HG02884 (cell line): Measurements from ENCODE around the gene ABHD2.
"Not testable (repeated sequence)": the region's sequence is repeated elsewhere in the genome, so short reads cannot be mapped to it uniquely, and the experiment has no call there.

Source experiments
- ATAC-seq: cut with Tn5 transposase; IDR thresholded peaks from one replicate; pipeline ENCODE4 v1.9.1; 2021; ENCODE audit warnings: mild to moderate bottlenecking, moderate library complexity; ENCODE audit not compliant: unreplicated experiment

The ABHD2 gene

GRCh38 chr15:89136818-89137772 is 48.8 kb downstream of the ABHD2 start:
- ATAC-seq = no peak

DNA sequence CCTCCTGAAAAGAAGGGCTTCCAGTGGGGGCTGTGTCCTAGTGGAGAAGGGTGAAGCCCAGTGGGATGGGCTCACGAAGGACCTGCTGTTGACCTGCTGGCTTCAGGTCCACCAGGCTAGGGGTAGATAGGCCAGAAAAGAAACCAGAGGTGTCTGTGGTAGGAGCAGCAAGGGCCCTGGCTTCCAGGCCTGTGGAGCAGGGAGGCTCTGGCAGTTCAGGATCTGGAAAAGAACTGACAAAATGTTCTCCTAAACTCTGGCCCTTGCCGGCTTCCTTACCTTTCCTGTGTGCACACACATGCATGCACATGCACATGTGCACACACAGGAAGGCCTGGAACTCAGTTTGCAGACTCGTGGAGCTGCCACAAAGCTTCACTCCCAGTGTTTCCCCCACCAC is 49.7 kb downstream of the ABHD2 start:
- no peak for ATAC-seq

- ATAC-seq = no peak
These were observed 50.9 kb downstream of the ABHD2 start for GRCh38 chr15:89138999-89139612.

DNA sequence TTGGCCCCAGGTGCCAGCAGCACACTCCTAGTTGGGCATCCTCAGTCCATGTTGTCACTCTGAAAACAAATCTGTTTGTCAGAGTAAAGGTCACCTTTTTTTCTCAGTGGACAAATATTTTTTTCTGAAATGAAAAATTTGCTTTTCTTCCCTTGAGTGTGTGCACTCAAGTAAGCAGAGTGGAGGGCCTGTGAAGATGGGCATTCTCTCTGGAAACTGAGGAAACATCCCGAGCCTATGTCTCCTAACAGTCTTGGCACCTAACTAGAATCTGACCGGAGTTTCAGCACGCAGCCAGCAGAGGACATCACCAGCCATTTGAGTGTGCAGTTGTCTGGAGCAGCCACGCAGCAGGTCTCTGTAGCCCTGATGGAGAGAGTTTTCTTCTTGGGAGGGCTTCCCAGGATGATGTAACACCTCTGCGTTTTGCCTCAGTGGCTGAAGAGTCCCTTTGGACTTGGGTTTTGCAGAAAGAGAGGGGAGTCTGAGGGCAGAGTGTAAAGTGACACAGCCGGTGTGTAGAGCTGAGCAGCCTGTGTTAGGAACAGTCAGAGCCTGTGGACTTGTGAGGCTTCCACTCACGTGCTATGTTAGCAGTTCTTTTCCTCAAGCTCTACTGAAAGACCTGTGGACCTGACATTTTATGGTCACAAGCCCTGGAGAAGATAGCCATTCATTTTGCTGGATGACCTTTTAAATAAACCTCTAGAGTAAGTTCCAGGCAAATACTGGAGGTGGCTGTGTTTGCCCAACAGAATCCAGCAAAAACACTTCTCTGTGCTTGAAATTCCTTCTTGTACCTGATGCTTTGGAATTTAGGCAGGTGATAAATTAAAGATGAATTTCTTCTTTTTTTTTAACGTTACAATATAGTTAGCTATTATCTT is 51.6 kb downstream of the ABHD2 start:
- ATAC-seq = no peak

DNA sequence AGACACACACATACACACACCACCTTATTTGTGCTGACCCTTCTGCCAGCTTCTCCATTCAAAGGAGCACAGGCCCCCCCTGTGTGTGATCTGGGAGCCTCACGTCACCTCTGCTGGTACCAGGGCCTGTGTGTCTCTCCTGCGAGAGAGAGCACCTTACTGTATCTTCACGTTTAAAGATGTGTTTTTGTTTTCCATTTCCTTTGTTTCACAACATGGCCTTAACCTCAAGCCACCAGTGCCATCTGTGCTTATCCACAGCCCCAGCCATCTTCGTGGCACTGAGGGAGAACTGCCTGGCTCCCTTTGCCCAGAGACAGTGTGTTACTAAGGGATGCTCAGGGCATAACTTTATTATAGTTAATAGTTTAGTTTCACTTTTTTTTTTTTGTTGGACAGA is 52.3 kb downstream of the ABHD2 start:
- no peak for ATAC-seq

DNA sequence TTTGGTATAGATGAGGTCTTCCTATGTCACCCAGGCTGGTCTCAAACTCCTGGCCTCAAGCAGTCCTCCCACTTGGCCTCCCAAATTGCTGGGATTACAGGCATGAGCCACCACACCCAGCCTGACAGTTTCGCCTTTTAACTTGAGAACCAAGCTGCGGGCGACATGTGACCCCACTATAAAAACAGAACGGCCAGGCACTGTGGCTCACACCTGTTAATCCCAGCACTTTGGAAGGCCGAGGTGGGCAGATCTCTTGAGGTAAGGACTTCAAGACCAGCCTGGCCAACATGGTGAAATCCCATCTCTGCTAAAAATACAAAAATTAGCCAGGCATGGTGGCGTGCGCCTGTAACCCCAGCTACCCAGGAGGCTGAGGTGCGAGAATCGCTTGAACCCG is 52.9 kb downstream of the ABHD2 start:
- not testable (repeated sequence) for ATAC-seq

GRCh38 chr15:89141885-89142284 is 53.6 kb downstream of the ABHD2 start:
- ATAC-seq = no peak

DNA sequence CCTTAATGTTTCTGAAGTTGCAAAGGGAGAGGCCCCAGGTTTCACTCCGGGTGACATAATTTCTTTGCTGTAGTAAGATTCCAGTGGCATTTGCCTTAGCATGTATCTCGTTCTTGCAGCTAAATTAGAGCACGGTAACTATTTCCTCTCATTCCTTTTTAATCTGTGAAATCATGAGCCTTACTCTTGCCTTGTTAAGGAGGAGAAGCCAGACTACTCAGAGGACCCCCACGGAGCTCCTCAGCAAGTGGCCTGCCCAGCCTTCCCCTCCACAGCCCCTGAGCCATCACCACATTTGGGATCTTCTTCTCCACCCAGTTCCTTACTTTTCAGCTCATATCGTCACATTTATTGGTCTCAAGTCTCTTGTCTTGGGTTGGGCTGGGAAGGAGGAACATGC is 54.2 kb downstream of the ABHD2 start:
- ATAC-seq = no peak

- ATAC-seq = no peak
These were observed 55.4 kb downstream of the ABHD2 start for GRCh38 chr15:89143503-89144162.

GRCh38 chr15:89144491-89144890 is 56.2 kb downstream of the ABHD2 start:
- no peak for ATAC-seq

DNA sequence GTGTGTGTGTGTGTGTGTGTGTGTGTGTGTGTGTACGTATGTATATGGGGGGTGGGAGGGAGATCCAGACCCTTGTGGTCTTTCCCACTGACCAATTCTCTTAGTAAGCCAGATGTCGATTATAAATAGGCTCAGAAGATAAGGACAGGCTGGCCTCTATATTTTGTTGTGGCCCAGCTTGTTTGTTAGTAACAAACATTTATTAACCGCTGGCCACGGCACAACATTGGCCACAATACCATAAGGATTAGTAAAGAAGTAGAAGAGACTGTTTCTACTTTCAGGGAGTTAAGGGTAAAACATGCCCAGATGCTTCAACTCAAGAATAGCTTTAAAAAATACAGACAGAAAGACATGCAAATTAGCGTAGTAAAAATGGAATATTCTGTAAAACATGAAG is 58.1 kb downstream of the ABHD2 start:
- ATAC-seq = no peak

DNA sequence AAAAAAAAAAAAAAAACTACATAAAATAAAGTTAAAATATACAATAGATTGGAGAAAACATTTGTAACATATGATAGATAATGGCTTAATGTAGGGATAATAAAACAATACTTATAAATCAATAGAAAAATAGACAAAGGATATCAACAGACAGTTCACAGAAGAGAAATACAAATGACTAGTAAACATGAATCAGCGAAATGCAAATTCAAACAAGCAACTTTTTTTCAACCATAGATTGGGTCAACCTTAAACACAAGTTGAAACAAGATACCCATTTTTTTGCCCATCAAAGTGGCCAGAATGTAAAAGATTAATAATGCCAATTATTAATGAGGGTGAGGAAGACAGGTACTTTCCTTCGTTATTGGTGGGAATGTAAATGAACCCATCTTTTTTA is 59.9 kb downstream of the ABHD2 start:
- no peak for ATAC-seq

DNA sequence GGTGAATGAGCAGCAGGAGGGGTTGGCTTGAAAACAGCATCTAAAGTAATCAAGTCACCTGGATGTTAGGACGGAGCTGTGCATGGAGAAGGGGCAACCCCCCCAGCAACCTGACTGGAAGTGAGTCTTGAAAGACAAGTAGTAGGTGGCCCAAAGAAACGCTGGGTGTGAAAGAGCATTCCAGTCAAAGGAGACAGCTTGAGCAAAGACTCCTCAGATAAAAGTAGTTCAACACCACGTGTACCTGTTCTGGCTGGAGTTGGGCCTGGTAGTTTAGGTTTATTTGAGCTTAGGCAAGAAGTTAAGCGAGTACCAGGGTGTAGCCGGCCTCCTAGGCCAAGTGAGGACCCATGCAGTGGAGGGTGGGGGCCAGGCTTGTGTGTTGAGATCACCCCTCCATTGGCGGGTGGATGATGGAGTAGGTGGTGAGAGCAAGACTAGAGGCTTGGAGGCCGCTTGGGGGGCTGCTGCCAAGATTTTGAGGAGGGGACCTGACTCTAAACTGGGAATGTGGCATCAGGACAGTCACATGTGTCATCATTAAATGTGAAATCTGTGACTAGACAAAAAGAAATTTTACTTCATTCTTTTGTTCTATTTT is 61.3 kb downstream of the ABHD2 start:
- no peak for ATAC-seq

DNA sequence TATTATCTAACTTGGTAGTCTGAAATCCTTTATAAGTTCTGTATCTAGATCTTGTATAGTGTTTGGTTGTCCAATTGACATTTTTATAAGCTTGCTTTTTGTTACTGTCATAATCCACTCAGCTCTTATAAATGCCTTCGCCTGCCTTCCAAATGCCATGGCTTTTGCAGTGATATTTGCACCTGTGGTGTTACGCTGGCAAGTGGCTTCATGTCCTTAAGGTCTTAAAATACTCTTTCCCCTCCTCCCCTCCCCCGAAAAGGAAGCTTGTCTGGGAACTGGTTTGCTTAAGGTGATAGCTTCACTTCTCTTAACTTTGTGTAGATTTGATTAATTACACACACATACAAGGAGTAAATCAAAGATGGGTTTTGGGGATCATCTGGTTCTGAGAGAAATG is 62.0 kb downstream of the ABHD2 start:
- ATAC-seq = no peak

- ATAC-seq = no peak
These were observed 62.8 kb downstream of the ABHD2 start for GRCh38 chr15:89150762-89151664.

DNA sequence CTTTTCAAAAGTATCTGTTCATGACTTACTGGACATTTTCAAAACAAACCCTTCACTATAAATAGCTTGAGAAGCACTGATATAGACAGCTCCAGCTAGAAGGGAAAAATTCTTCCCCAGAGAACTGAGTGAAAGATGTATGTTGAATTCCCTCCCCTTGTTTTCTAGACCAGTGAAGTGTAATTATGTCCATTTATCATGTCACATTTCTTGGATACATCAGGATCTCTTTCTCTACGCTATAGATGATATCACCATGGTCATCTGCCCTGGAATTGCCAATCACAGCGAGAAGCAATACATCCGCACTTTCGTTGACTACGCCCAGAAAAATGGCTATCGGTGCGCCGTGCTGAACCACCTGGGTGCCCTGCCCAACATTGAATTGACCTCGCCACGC is 66.9 kb downstream of the ABHD2 start:
- ATAC-seq = no peak

DNA sequence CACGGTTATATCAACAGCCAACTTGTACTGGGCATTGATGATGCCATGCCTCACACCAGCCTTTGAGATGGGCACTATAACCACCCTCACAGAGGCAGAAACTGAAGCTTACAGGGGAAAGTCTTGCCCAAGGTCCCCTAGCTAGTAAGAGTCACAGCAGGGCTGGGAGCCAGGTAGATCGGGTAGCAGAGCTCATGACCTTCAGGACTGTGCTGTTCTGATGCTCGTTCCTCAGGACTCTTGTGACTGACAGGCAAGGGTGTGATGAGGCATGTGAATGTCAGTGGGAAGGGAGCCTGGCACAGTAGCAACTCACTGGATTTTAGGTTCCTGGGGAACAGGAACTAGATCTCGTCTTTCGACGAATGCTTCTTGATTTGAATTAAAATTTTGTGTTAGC is 67.4 kb downstream of the ABHD2 start:
- ATAC-seq = no peak

- ATAC-seq = no peak
These were observed 68.8 kb downstream of the ABHD2 start for GRCh38 chr15:89157061-89157460.

- no peak for ATAC-seq
These were observed 69.8 kb downstream of the ABHD2 start for GRCh38 chr15:89157918-89158564.
